ENCODE measurements around the gene SPATA31D3. TPM values are rescaled to one million over a fixed set of nuclear protein-coding genes. Genes with fewer than 3 reads are reported as not detected.

SPATA31D3 gene
- total and polyA plus RNA-seq, 8 donors = not detected

DNA sequence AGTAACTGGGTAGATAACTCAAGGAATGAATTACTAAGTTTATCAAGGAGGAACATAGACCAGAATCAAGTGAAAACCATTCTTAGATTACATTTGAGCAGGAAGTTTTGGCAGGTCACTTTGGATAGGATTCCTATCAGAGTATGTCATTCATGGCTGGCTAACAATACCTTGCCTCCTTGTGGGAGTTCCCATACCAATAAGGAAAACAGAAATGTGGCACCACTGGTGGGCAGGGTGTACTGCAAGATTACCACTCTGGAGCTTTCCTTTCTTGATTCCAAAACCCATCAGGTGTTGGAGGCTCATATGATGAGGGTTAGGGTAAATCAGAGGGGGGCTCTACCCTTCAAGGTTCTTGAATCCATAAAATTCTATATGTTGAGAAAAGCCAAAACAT is 26.7 kb downstream of the SPATA31D3 start:
- TF ChIP-seq, protein P1, sequence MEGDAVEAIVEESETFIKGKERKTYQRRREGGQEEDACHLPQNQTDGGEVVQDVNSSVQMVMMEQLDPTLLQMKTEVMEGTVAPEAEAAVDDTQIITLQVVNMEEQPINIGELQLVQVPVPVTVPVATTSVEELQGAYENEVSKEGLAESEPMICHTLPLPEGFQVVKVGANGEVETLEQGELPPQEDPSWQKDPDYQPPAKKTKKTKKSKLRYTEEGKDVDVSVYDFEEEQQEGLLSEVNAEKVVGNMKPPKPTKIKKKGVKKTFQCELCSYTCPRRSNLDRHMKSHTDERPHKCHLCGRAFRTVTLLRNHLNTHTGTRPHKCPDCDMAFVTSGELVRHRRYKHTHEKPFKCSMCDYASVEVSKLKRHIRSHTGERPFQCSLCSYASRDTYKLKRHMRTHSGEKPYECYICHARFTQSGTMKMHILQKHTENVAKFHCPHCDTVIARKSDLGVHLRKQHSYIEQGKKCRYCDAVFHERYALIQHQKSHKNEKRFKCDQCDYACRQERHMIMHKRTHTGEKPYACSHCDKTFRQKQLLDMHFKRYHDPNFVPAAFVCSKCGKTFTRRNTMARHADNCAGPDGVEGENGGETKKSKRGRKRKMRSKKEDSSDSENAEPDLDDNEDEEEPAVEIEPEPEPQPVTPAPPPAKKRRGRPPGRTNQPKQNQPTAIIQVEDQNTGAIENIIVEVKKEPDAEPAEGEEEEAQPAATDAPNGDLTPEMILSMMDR (IDR thresholded peaks at IDR 0.05) = no peak
- DNase-seq = no peak
- H3K27ac ChIP-seq = no peak overlapping the region
- no peaks in the 10 kb centered on the region for H3K36me3 ChIP-seq
- FAIRE-seq = no peak
- intact Hi-C loops (cut with DNase I) = no loop called here
- no peaks in the 10 kb centered on the region for H3K9me3 ChIP-seq
- H3K4me1 ChIP-seq = no peaks in the 10 kb centered on the region
- no peaks in the 10 kb centered on the region for H3K27me3 ChIP-seq
- H3K4me3 ChIP-seq = no peak overlapping the region
- no peak for ATAC-seq

DNA sequence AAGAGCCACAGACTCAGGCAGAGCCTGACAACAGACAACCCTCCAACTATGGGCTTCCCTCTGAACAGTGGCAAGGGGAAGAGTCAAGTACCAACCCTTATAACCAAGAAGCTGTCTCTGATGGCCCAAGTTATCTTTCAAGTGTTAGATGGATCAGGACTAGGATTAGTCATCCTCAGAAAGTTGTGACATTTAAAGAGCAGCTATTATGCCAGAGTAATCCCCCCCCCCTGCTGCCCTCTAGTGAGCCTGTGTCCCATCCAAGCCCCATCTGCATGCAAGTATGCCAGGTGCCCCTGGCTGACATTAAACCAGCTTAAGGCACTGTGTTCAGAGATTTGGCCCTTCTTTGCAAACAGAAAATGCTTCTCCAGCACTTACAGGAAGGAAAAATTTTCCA is 28.4 kb downstream of the SPATA31D3 start:
- DNase-seq = no peak

DNA sequence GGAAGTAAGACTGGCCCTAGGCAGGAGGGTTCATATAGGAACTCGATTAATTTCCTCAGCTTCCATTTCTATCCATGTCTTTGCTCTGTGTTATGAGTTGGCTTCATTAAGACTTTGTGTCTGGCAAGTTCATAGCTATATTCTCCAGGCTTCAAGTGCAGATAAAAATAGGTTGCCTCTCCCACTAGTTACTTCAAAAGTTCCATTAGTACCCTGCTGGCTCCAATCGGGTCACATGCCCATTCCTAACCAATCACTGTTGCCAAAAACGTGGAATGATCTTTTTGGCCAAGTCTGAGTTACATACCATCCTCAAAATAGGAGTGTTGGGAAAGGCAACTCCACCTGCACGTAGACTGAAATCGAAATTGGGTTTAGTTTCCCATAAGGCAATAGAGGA is 31.5 kb downstream of the SPATA31D3 start:
- 54 to 67% methylated on average over 5 of the region's 5 CpGs for WGBS, 2 donors
- no peaks in the 10 kb centered on the region for H3K4me1 ChIP-seq

More for the DNA sequence above, 28.4 kb downstream of the SPATA31D3 start:
- Histone ChIP-seq H3K4me1 (no peaks in the 10 kb centered on the region), H3K27ac (no peak overlapping the region), H3K27me3 (no peaks in the 10 kb centered on the region), H3K36me3 (no peaks in the 10 kb centered on the region), H3K4me3 (no peak overlapping the region), H3K9me3 (no peaks in the 10 kb centered on the region)
- intact Hi-C loops (cut with DNase I) = no loop called here
- TF ChIP-seq, protein P1 (IDR thresholded peaks at IDR 0.05) = no peak
- ATAC-seq (no peak), FAIRE-seq (no peak)

DNA sequence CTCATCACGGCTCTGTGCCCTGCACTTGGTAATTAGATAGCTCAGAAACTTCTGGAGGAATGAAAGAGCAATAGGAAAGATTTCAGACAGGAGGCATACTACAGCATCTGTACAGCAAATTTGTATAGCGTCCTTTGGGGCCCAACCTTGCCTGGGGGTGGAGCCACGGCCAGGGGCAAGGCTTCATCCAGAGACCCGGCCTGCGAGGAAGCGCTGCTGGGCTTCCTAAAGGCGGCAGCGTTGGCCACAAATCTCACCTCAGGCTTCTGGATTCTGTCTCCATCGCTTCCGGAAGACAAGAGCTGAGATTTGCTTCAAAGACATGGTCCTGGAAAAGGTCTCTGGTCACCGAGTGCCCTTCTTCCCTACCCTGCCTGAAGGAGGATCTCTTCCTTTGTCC is 33.1 kb downstream of the SPATA31D3 start:
- FAIRE-seq (no peak), ATAC-seq (no peak)
- WGBS, 2 donors = 81% methylated on average over 11 of the region's 11 CpGs

More for the DNA sequence above, 31.5 kb downstream of the SPATA31D3 start:
- H3K27ac ChIP-seq = no peak overlapping the region
- intact Hi-C loops (cut with DNase I) = no loop called here
- TF ChIP-seq, protein P1 (IDR thresholded peaks at IDR 0.05) = no peak
- no peak for FAIRE-seq
- no peaks in the 10 kb centered on the region for H3K27me3 ChIP-seq
- no peak for DNase-seq
- no peak for ATAC-seq
- no peak overlapping the region for H3K4me3 ChIP-seq
- H3K9me3 ChIP-seq = no peaks in the 10 kb centered on the region
- H3K36me3 ChIP-seq = no peaks in the 10 kb centered on the region

DNA sequence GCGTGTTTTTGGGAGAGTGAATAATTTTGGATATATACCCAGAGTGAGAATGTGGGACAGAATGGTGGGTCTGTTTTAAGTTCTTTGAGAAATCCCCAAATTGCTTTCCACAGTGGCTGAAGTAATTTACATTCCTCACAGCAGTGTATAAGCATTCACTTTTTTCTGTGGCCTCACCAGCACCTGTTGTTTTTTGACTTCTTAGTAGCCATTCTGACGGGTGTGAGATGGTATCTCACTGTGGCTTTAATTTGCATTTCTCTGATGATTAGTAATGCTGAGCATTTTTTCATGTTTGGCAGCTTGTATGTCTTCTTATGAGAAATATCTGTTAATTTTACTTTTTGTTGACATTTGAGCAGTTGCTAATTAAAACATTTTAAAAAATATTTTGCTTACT is 35.9 kb downstream of the SPATA31D3 start:
- no peak overlapping the region for H3K27ac ChIP-seq
- no peak for DNase-seq
- H3K4me1 ChIP-seq = no peaks in the 10 kb centered on the region
- no peak overlapping the region for H3K4me3 ChIP-seq
- no peaks in the 10 kb centered on the region for H3K27me3 ChIP-seq
- WGBS, 2 donors = 61 to 67% methylated on average over 2 of the region's 2 CpGs
- no peak for FAIRE-seq
- no peaks in the 10 kb centered on the region for H3K9me3 ChIP-seq
- ATAC-seq = no peak
- TF ChIP-seq, protein P1 (IDR thresholded peaks at IDR 0.05) = no peak
- intact Hi-C loops (cut with DNase I) = no loop called here
- no peaks in the 10 kb centered on the region for H3K36me3 ChIP-seq

More for the DNA sequence above, 33.1 kb downstream of the SPATA31D3 start:
- Histone ChIP-seq H3K9me3 (no peaks in the 10 kb centered on the region), H3K4me1 (no peaks in the 10 kb centered on the region), H3K27me3 (no peaks in the 10 kb centered on the region), H3K36me3 (no peaks in the 10 kb centered on the region), H3K4me3 (no peak overlapping the region), H3K27ac (no peak overlapping the region)
- DNase-seq = no peak
- TF ChIP-seq, protein P1 (IDR thresholded peaks at IDR 0.05) = no peak
- intact Hi-C loops (cut with DNase I) = no loop called here
